ENCODE data around the gene RARRES2.
A peak's percentile ranks its signal among the peaks of the same experiment; 100 is the strongest.

Gene RARRES2

DNA sequence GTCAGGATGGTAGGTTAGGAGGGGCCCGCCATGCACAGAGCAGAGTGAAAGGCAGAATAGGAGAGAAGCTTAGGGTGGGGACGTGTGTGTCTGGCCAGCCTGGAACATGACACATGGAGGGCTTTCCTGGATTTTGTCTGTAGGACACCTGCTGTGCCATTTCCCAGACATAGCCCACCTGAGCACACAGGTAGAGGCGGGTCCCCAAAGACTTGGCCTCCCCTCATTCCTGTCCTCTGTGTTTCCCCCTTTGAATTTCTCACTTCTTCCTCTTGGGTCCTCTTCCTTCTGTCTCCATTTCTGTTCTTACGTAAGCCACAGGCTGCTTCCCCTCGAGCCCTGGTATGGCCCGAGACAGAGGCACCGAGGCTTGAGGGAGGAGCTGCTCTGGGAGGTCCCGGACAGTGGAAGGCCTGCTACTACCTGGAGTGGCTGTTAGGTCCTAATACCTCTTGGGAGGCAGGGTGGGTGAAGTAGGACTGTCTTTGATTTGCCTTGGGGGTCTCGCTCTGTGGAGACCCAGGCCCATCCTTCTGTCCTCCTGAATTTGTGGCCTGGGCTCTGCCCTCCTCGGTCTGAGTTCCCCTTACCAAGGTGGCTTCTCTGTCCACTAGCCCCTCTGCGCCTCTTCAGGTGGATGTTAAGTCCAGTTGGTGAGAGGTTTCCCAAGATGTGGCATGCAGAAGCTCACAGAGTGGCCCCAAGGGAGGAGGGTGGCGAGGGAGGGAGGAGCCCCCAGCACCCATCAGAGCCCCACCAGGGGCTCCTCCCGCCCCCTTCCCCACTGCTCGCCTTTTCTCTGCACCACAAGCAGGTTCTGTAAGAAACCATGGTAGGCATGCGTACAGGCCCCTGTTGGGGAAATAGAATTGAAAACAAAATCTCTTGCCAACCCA is 43.2 kb upstream of the RARRES2 start:
- no peak overlapping the region for H3K4me3 ChIP-seq (replicated peaks; ENCODE audit: insufficient read depth, low read length)
- DNase-seq (ENCODE audit: low read depth in 1 of 2, low spot score in 1 of 2) = peak in 1 of 2 experiments; percentile 78
- TF ChIP-seq CTCF (IDR thresholded peaks at IDR 0.05; ENCODE audit: insufficient read depth, low read length) = no peak
- TF ChIP-seq SPI1 (IDR thresholded peaks at IDR 0.05; ENCODE audit: borderline replicate concordance, low read depth) = peak; percentile 49; the same call in 1 of the 2 replicates
- H3K27me3 ChIP-seq (ENCODE audit: insufficient read depth, poor library complexity, severe bottlenecking) = no peaks in the 10 kb centered on the region
- H3K27ac ChIP-seq (replicated peaks) = peak overlapping the region; percentile 63

DNA sequence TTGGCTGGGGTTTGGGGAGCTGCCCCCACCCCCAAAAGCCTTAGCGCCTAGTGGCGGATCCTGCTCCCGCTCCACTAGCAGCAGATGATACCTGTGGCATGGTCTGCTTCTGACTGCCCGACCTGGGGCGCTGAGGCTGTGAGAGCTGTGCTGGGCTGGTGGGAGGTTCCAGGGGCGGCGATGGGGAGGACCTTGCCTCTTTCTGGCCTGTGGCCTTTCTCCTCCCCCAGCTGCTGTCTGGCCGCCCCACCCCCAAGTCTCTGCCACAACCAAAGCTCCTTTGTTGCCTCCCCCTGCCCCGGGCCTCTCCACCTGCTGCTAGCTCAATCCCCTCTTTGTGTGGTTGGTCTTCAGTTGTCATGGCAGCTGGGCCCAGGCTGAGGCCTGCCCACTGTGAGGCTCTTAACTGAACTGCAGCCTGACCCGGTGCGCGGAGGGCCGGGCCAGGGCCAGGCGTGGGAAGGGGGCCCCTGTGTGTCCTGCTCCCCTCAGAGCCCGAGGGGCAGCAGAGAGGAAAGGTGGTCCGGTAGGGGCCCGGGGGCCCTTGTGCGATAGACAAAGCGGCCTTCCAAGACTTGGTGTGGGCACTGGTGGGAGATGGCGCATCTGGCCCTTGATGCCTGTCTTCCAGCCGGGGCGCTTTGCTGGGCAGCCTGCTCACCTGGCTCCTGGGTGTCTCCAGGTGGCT is 42.4 kb upstream of the RARRES2 start:
- H3K27me3 ChIP-seq (ENCODE audit: insufficient read depth, poor library complexity, severe bottlenecking) = no peaks in the 10 kb centered on the region
- no peak for DNase-seq (ENCODE audit: low read depth in 1 of 2, low spot score in 1 of 2)
- H3K27ac ChIP-seq (replicated peaks) = peak overlapping the region; percentile 63
- H3K4me3 ChIP-seq (replicated peaks; ENCODE audit: insufficient read depth, low read length) = no peak overlapping the region
- TF ChIP-seq POLR2AphosphoS5 (IDR thresholded peaks at IDR 0.05; ENCODE audit: low read depth) (no peak), CTCF (IDR thresholded peaks at IDR 0.05; ENCODE audit: insufficient read depth, low read length) (no peak), GABPA (IDR thresholded peaks at IDR 0.05; ENCODE audit: low read depth) (no peak), SPI1 (IDR thresholded peaks at IDR 0.05; ENCODE audit: borderline replicate concordance, low read depth) (no peak)
- TF ChIP-seq, protein P1, sequence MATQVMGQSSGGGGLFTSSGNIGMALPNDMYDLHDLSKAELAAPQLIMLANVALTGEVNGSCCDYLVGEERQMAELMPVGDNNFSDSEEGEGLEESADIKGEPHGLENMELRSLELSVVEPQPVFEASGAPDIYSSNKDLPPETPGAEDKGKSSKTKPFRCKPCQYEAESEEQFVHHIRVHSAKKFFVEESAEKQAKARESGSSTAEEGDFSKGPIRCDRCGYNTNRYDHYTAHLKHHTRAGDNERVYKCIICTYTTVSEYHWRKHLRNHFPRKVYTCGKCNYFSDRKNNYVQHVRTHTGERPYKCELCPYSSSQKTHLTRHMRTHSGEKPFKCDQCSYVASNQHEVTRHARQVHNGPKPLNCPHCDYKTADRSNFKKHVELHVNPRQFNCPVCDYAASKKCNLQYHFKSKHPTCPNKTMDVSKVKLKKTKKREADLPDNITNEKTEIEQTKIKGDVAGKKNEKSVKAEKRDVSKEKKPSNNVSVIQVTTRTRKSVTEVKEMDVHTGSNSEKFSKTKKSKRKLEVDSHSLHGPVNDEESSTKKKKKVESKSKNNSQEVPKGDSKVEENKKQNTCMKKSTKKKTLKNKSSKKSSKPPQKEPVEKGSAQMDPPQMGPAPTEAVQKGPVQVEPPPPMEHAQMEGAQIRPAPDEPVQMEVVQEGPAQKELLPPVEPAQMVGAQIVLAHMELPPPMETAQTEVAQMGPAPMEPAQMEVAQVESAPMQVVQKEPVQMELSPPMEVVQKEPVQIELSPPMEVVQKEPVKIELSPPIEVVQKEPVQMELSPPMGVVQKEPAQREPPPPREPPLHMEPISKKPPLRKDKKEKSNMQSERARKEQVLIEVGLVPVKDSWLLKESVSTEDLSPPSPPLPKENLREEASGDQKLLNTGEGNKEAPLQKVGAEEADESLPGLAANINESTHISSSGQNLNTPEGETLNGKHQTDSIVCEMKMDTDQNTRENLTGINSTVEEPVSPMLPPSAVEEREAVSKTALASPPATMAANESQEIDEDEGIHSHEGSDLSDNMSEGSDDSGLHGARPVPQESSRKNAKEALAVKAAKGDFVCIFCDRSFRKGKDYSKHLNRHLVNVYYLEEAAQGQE (IDR thresholded peaks at IDR 0.05; ENCODE audit: insufficient replicate concordance, low read depth) = no peak

DNA sequence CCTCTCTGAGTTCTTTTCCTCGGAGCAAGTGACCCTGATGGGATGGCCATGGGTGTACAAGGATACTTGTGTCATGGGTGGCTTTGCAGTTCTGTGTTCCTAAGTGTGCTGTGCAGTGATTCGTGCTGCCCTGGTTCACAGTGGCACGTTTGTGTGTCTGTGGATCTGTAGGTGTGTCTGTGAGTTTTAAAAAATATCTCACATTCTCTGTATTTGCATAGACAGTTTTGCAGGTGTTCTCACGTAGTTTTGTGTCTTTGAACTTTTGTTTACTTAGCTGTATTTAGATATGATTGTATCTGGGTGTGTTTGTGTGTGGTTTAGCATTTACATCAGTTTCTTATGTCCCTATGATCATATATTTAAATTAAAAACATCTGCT is 41.4 kb upstream of the RARRES2 start:
- no peak for TF ChIP-seq SPI1 (IDR thresholded peaks at IDR 0.05; ENCODE audit: borderline replicate concordance, low read depth)
- no peak for TF ChIP-seq POLR2AphosphoS5 (IDR thresholded peaks at IDR 0.05; ENCODE audit: low read depth)
- no peak for TF ChIP-seq GABPA (IDR thresholded peaks at IDR 0.05; ENCODE audit: low read depth)
- TF ChIP-seq, protein P1 (IDR thresholded peaks at IDR 0.05; ENCODE audit: insufficient replicate concordance, low read depth) = no peak
- TF ChIP-seq CTCF (IDR thresholded peaks at IDR 0.05; ENCODE audit: insufficient read depth, low read length) = no peak
- no peak overlapping the region for H3K27ac ChIP-seq (replicated peaks)
- no peaks in the 10 kb centered on the region for H3K27me3 ChIP-seq (ENCODE audit: insufficient read depth, poor library complexity, severe bottlenecking)
- H3K4me3 ChIP-seq (replicated peaks; ENCODE audit: insufficient read depth, low read length) = no peak overlapping the region
- DNase-seq (ENCODE audit: low read depth in 1 of 2, low spot score in 1 of 2) = no peak

Measured in HL-60 (cell line).